GM12878 (cell line): ENCODE measurements around the gene MYO1C.

Experiments
- BHLHE40 ChIP-seq, 2 experiments: fragments of 450-650 bp in 1 of 2; IDR thresholded peaks; 2 replicates each; pipeline ENCODE4 v1.6.1; 2011 to 2017; ENCODE audit warnings: low read depth in 2 of 2, borderline replicate concordance in 1 of 2, improper control_type of control experiment in 1 of 2, low read length in 1 of 2, mild to moderate bottlenecking in 1 of 2
- CBX5 ChIP-seq: sonication (generic); IDR thresholded peaks from 2 replicates; pipeline ENCODE4 v1.6.1; 2016; ENCODE audit warnings: low read depth, moderate library complexity, mild to moderate bottlenecking, inconsistent platforms
- CREB1 ChIP-seq: IDR thresholded peaks from 2 replicates; pipeline ENCODE4 v1.6.1; 2012; ENCODE audit warnings: low read depth, mild to moderate bottlenecking, inconsistent platforms
- EZH2 ChIP-seq: IDR thresholded peaks from 2 replicates; pipeline ENCODE4 v1.6.1; 2012; ENCODE audit warnings: low read depth, mild to moderate bottlenecking, control low read depth, inconsistent platforms, low read length, borderline replicate concordance; ENCODE audit not compliant: control insufficient read depth
- LARP7 ChIP-seq: fragments of 450-650 bp; IDR thresholded peaks from 2 replicates; pipeline ENCODE4 v1.6.1; 2017; ENCODE audit warnings: mild to moderate bottlenecking
- MEF2A ChIP-seq: IDR thresholded peaks from 2 replicates; pipeline ENCODE4 v1.6.1; 2011; ENCODE audit warnings: low read depth, mild to moderate bottlenecking, low read length, moderate library complexity; ENCODE audit not compliant: insufficient read depth
- POLR2A ChIP-seq: IDR thresholded peaks from 2 replicates; pipeline ENCODE4 v1.6.1; 2011; ENCODE audit warnings: low read depth, mild to moderate bottlenecking, low read length
- SIN3A ChIP-seq: IDR thresholded peaks from 2 replicates; pipeline ENCODE4 v1.6.1; 2012; ENCODE audit warnings: low read depth, low read length, improper control_type of control experiment
- TAF1 ChIP-seq: IDR thresholded peaks from 2 replicates; pipeline ENCODE4 v1.6.1; 2011; ENCODE audit warnings: mild to moderate bottlenecking, low read depth, low read length, borderline replicate concordance
- TF ChIP-seq, protein P1 (sequence below), 3 experiments: IDR thresholded peaks in 2 of 3; conservative IDR thresholded peaks in 1 of 3; 2 replicates each; pipeline ENCODE4 v1.5.1; 2011; ENCODE audit warnings: low read depth in 3 of 3, low read length in 3 of 3, mild to moderate bottlenecking in 3 of 3, control low read depth in 2 of 3, moderate library complexity in 2 of 3, inconsistent platforms in 1 of 3, mixed read lengths in 1 of 3; ENCODE audit not compliant: control insufficient read depth in 2 of 3, insufficient read depth in 1 of 3; ENCODE audit errors: extremely low read depth in 1 of 3
- TF ChIP-seq, protein P2 (sequence below): IDR thresholded peaks from 2 replicates; pipeline ENCODE4 v1.6.1; 2012; ENCODE audit warnings: mild to moderate bottlenecking, low read depth, low read length
- TF ChIP-seq, protein P3 (sequence below): fragments of 450-650 bp; IDR thresholded peaks from 2 replicates; pipeline ENCODE4 v1.6.1; 2018; ENCODE audit warnings: borderline replicate concordance, mild to moderate bottlenecking; ENCODE audit not compliant: partially characterized antibody

DNA sequence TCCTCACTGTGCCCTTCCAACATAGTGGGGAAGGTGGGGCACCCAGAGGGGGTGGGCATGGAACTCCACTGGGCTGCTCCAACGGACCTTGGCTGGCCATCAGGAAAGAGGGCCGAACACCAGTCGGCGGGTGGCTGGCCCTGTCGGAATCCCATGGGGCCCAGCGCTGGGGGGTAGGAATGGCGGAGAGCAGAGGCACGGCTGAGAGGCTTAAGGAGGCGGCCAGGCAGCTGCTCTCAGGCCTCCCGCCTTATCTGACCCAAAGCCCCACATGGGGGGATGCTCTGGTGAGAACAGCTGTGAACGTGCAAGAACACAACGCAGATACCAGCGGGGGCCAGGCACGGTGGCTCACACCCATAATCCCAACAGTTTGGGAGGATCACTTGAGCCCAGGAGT, 4.4 kb upstream of the MYO1C start:
- TF ChIP-seq EZH2 (no peak), CBX5 (no peak), MEF2A (no peak), SIN3A (no peak), LARP7 (no peak), CREB1 (no peak), POLR2A (no peak), BHLHE40 (IDR thresholded peaks at IDR 0.05; ENCODE audit: borderline replicate concordance in 1 of 2, low read depth in 2 of 2, low read length in 1 of 2) (no peak), TAF1 (no peak)
- TF ChIP-seq, protein P1, sequence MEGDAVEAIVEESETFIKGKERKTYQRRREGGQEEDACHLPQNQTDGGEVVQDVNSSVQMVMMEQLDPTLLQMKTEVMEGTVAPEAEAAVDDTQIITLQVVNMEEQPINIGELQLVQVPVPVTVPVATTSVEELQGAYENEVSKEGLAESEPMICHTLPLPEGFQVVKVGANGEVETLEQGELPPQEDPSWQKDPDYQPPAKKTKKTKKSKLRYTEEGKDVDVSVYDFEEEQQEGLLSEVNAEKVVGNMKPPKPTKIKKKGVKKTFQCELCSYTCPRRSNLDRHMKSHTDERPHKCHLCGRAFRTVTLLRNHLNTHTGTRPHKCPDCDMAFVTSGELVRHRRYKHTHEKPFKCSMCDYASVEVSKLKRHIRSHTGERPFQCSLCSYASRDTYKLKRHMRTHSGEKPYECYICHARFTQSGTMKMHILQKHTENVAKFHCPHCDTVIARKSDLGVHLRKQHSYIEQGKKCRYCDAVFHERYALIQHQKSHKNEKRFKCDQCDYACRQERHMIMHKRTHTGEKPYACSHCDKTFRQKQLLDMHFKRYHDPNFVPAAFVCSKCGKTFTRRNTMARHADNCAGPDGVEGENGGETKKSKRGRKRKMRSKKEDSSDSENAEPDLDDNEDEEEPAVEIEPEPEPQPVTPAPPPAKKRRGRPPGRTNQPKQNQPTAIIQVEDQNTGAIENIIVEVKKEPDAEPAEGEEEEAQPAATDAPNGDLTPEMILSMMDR (IDR thresholded peaks at IDR 0.05 in 2 of 3, conservative IDR thresholded peaks at IDR 0.05 in 1 of 3; ENCODE audit: control insufficient read depth in 2 of 3, extremely low read depth in 1 of 3, insufficient read depth in 1 of 3, low read depth in 3 of 3, low read length in 3 of 3): no peak
- TF ChIP-seq, protein P2, sequence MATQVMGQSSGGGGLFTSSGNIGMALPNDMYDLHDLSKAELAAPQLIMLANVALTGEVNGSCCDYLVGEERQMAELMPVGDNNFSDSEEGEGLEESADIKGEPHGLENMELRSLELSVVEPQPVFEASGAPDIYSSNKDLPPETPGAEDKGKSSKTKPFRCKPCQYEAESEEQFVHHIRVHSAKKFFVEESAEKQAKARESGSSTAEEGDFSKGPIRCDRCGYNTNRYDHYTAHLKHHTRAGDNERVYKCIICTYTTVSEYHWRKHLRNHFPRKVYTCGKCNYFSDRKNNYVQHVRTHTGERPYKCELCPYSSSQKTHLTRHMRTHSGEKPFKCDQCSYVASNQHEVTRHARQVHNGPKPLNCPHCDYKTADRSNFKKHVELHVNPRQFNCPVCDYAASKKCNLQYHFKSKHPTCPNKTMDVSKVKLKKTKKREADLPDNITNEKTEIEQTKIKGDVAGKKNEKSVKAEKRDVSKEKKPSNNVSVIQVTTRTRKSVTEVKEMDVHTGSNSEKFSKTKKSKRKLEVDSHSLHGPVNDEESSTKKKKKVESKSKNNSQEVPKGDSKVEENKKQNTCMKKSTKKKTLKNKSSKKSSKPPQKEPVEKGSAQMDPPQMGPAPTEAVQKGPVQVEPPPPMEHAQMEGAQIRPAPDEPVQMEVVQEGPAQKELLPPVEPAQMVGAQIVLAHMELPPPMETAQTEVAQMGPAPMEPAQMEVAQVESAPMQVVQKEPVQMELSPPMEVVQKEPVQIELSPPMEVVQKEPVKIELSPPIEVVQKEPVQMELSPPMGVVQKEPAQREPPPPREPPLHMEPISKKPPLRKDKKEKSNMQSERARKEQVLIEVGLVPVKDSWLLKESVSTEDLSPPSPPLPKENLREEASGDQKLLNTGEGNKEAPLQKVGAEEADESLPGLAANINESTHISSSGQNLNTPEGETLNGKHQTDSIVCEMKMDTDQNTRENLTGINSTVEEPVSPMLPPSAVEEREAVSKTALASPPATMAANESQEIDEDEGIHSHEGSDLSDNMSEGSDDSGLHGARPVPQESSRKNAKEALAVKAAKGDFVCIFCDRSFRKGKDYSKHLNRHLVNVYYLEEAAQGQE: no peak
- TF ChIP-seq, protein P3, sequence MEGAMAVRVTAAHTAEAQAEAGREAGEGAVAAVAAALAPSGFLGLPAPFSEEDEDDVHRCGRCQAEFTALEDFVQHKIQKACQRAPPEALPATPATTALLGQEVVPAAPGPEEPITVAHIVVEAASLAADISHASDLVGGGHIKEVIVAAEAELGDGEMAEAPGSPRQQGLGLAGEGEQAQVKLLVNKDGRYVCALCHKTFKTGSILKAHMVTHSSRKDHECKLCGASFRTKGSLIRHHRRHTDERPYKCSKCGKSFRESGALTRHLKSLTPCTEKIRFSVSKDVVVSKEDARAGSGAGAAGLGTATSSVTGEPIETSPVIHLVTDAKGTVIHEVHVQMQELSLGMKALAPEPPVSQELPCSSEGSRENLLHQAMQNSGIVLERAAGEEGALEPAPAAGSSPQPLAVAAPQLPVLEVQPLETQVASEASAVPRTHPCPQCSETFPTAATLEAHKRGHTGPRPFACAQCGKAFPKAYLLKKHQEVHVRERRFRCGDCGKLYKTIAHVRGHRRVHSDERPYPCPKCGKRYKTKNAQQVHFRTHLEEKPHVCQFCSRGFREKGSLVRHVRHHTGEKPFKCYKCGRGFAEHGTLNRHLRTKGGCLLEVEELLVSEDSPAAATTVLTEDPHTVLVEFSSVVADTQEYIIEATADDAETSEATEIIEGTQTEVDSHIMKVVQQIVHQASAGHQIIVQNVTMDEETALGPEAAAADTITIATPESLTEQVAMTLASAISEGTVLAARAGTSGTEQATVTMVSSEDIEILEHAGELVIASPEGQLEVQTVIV: no peak
